Activated CD8-positive, alpha-beta T cell treated with anti-CD3 and anti-CD28 coated beads for 36 hours (primary cell): Measurements from ENCODE around the gene OTOF. TPM values are rescaled to one million over a fixed set of nuclear protein-coding genes. Genes with fewer than 3 reads are reported as not detected.

Experiments
- ATAC-seq: fragments of 200-7000 bp; cut with Tn5 transposase; one replicate; pipeline ENCODE4 v1.10.0; 2021; ENCODE audit warnings: mild to moderate bottlenecking, moderate library complexity
- CTCF ChIA-PET: fragments of 350-600 bp; sonication (Branson Sonifier 250); formaldehyde crosslinking; loops from one replicate; lab custom pipeline; 2021; ENCODE audit warnings: antibody characterized with exemption; lab: Charles Lee
- POLR2A ChIA-PET: fragments of 350-600 bp; sonication (Branson Sonifier 250); formaldehyde crosslinking; loops from one replicate; lab custom pipeline; 2021; ENCODE audit warnings: antibody characterized with exemption; lab: Charles Lee
- DNase-seq: peaks from one replicate; pipeline ENCODE4 v3.0.0-alpha.2; 2020
- H3K27ac Mint-ChIP-seq: one replicate; pipeline ENCODE4 v1.8.0; 2021; ENCODE audit warnings: mild to moderate bottlenecking, mixed read lengths
- H3K27me3 Mint-ChIP-seq: one replicate; pipeline ENCODE4 v1.8.0; 2021; ENCODE audit warnings: mixed read lengths
- H3K36me3 Mint-ChIP-seq: one replicate; pipeline ENCODE4 v1.8.0; 2021; ENCODE audit warnings: low read depth, mixed read lengths
- H3K4me1 Mint-ChIP-seq: one replicate; pipeline ENCODE4 v1.8.0; 2021; ENCODE audit warnings: low read depth, mixed read lengths
- H3K4me3 Mint-ChIP-seq: one replicate; pipeline ENCODE4 v1.8.0; 2021; ENCODE audit warnings: mild to moderate bottlenecking, moderate library complexity, mixed read lengths
- H3K9me3 Mint-ChIP-seq: one replicate; pipeline ENCODE4 v1.8.0; 2021; ENCODE audit warnings: mixed read lengths
- CTCF ChIP-seq: fragments of 200-600 bp; IDR thresholded peaks from one replicate; pipeline ENCODE4 v1.8.0; 2022; ENCODE audit warnings: antibody characterized with exemption, mild to moderate bottlenecking
- intact Hi-C: fragments of 100-400 bp; cut with micrococcal nuclease; formaldehyde crosslinking; loops from one replicate; pipeline ENCODE4 v1.10.0; 2022
- total RNA-seq, 2 experiments: library from RNA; stranded (reverse); gene quantifications; one replicate each; pipeline ENCODE4 v1.2.3, GENCODE V29; 2021

The OTOF gene
- total RNA-seq, 2 experiments from 2014 or later, result 0.60 to 0.81 TPM

GRCh38 chr2:26491563-26492167 lies 13.7 kb upstream of the OTOF start:
- ATAC-seq, result no peak
- ChIA-PET POLR2A (interaction anchor here (0.7 to 1.0 kb wide), 2 partner anchors 99 to 145 kb away, joined by 3 read pairs; partner anchors contain the start of gene ADGRF3), CTCF (interaction anchor here (0.7 to 1.9 kb wide), 3 partner anchors 11 to 87 kb away, joined by 3 to 6 read pairs (median 4); no protein-coding TSS in a partner anchor)

GRCh38 chr2:26489213-26489850 lies 11.4 kb upstream of the OTOF start:
- Mint-ChIP-seq H3K27ac (no peak overlapping the region), H3K4me3 (no peak overlapping the region), H3K9me3 (no peaks in the 10 kb centered on the region), H3K36me3 (no peaks in the 10 kb centered on the region), H3K4me1 (peaks cover 3% of the 10 kb centered on the region), H3K27me3 (no peaks in the 10 kb centered on the region)
- CTCF ChIA-PET, result no interaction called here
- POLR2A ChIA-PET, result no interaction called here
- TF ChIP-seq CTCF, result no peak
- intact Hi-C loops, result no loop called here
- ATAC-seq, result no peak
- DNase-seq, result no peak

More at GRCh38 chr2:26491563-26492167, 13.7 kb upstream of the OTOF start:
- H3K36me3 Mint-ChIP-seq, result no peaks in the 10 kb centered on the region
- no peaks in the 10 kb centered on the region for H3K27me3 Mint-ChIP-seq
- intact Hi-C loops, result no loop called here
- TF ChIP-seq CTCF, result no peak
- H3K4me1 Mint-ChIP-seq, result peaks cover 3% of the 10 kb centered on the region
- H3K9me3 Mint-ChIP-seq, result no peaks in the 10 kb centered on the region
- DNase-seq, result no peak
- H3K4me3 Mint-ChIP-seq, result no peak overlapping the region
- H3K27ac Mint-ChIP-seq, result no peak overlapping the region

GRCh38 chr2:26488463-26489212 lies 10.7 kb upstream of the OTOF start:
- ATAC-seq (no peak), DNase-seq (no peak)
- Mint-ChIP-seq H3K9me3 (no peaks in the 10 kb centered on the region), H3K27me3 (no peaks in the 10 kb centered on the region), H3K27ac (no peak overlapping the region), H3K4me3 (no peak overlapping the region), H3K36me3 (no peaks in the 10 kb centered on the region), H3K4me1 (peaks cover 3% of the 10 kb centered on the region)
- ChIA-PET CTCF (no interaction called here), POLR2A (no interaction called here)
- intact Hi-C loops, result no loop called here
- TF ChIP-seq CTCF, result no peak

- ATAC-seq, result peak; percentile 67
- no peaks in the 10 kb centered on the region for H3K4me1 Mint-ChIP-seq
- intact Hi-C loops, result no loop called here
- H3K36me3 Mint-ChIP-seq, result no peaks in the 10 kb centered on the region
- H3K4me3 Mint-ChIP-seq, result no peak overlapping the region
- H3K27me3 Mint-ChIP-seq, result no peaks in the 10 kb centered on the region
- H3K9me3 Mint-ChIP-seq, result no peaks in the 10 kb centered on the region
- DNase-seq, result peak; percentile 16
- no peak for TF ChIP-seq CTCF
- H3K27ac Mint-ChIP-seq, result no peak overlapping the region
- ChIA-PET POLR2A (interaction anchor here (1.5 kb wide), 1 partner anchor 15 kb away, joined by 3 read pairs; no protein-coding TSS in a partner anchor), CTCF (interaction anchor here (0.7 to 3.1 kb wide), 3 partner anchors 14 to 28 kb away, joined by 3 to 13 read pairs (median 3); no protein-coding TSS in a partner anchor)
These were observed 9.3 kb upstream of the OTOF start for GRCh38 chr2:26487192-26487591.
